Right forelimb (tissue), 1 donor: ENCODE measurements around the gene KRT2.
"Not testable (repeated sequence)": the region's sequence is repeated elsewhere in the genome, so short reads cannot be mapped to it uniquely, and the experiment has no call there.

Experiments
- DNase-seq: peaks from one replicate; pipeline ENCODE4 v3.0.0-alpha.2; 2018

The KRT2 gene

GRCh38 chr12:52684431-52684830 is 32.4 kb upstream of the KRT2 start:
- no peak for DNase-seq

GRCh38 chr12:52683575-52684300 is 31.7 kb upstream of the KRT2 start:
- DNase-seq, result no peak

DNA sequence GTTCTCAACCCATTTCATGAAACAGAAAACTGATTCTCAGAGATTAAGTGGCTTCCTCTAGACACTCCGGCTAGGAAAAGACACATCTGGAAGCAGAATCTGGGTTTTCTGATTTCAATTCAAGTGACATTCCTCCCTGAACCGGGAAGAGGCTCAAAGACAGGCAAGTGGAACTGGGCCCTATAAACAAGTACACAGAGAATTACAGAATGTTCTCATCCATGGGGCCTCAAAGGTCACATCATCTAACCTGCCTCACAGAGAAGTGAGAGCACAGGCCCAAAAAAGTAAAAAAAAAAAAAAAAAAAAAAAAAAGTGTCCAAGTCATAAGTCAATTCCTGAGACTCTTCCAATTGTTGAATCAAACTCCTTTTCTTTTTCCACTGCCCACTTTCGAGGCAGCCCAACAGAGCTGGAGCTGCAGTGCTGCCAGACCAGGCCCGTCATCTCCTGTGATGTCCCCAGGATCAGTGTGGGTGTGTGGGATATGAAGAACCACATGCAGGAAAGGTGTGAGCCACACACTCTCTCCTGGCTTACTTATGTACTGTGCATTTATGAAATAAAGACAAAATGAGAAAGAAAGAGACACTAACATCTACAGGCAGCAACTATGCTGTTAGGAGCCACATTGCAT is 31.0 kb upstream of the KRT2 start:
- no peak for DNase-seq

GRCh38 chr12:52682381-52682660 is 30.3 kb upstream of the KRT2 start:
- DNase-seq, result no peak

DNA sequence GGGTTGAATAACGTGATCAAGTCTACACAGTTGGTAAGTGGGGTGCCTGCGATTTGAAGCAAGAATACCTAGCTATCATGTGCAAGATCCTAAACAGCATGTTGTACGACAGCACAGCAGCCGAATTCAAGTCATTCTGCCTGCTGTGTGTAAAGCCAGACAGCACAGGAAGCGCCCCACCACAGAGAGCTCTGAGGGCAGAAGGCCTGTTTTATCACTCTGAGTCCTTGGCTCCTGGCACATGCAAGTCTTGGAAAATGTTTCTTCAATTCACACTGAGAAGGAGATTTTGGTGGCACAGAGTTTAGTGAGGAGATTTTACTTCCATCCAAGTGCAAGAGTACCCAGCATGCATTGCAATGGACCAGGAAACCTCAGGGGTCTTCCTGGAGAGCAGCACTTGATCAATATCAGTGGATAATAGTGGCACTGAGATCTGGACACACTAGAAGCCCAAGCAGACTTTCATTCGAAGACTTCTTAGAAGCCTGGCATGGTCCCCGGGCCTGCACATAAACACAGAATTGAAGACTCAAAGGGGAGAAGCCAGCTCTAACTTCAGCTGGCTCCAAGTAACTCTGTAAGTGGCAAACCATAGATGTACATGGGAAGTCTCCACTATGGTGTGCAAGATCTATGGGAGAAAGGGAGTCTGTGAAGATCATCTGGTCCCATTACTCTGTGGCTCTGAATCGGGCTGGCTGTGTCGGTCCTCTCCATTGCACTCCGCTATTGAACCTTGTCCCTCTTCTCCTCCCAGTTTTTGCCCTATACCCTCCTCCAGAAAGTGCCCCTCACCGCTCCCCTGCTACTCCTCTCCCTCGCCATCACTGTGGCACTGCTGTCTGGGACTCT is 29.7 kb upstream of the KRT2 start:
- DNase-seq, result no peak

GRCh38 chr12:52680363-52680762 is 28.4 kb upstream of the KRT2 start, which contains the start of gene KRT1:
TSS of gene KRT1 (minus strand) at chr12:52680407. CDS start at chr12:52680348, 59 bp downstream.
- no peak for DNase-seq

DNA sequence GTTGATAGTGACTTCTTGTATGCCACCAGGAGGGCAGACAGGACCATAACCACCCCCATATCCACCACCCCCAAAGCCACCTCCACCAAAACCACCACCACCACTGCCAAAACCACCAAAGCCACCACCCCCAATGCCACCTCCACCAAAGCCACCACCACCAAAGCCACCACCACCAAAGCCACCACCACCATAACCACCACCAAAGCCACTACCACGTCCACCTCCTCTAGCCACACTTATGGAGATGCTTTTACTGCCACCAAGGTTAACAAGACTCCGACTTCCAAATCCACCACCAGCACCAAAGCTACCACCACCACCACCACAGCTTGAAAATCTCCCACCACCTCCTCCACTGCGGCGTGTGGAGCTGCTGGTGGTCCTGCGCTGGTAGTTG is 27.9 kb upstream of the KRT2 start:
- no peak for DNase-seq

DNA sequence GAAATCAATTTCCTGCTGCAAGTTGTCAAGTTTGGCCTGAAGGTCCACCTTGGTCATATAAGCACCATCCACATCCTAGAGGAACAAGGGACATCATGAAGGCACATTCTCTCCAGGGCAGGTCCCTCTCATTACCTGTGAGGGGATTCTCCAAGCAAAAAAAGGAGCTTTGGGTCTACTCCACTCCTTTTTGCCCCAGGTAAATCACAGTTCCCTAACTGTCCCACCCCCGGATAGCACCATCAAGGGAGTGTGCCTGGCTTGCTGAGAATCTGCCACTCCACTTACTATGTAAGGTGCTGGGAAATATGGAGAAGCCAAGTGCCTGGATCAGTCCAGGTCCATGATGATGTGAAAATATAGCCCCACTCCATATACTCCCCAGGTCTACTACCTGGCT is 25.7 kb upstream of the KRT2 start:
- no peak for DNase-seq

DNA sequence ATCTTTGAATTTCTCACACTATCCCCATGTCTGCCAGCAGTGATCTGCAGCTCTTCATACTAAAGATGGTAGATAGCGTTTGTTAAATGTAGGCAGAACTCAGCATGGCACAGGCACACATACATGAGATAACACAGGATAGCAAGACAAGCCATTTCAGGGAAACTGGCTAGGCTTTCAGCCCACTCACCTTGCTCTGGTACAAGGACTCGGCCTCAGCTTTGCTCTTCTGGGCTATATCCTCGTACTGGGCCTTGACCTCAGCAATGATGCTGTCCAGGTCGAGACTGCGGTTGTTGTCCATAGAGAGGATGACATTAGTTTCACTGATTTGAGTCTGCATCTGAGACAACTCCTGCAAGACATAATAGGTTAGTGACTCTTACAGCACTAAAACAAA is 25.1 kb upstream of the KRT2 start:
- DNase-seq, result no peak

- no peak for DNase-seq
Observed at GRCh38 chr12:52676163-52676562, 24.2 kb upstream of the KRT2 start.

DNA sequence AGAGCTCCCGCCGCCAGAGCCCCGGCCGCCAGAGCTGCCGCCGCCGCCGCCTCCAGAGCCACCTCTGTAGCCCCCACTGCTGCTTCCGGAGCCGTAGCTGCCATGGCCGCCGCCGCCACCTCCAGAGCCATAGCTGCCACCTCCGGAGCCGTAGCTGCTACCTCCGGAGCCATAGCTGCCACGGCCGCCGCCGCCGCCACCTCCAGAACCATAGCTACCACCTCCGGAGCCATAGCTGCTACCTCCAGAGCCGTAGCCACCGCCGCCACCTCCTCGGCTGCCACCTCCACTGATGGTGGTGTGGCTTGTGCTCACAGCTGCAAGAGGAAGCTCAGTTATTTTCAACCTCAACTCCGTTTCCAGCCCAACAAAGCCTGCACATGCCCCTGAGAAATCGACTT is 23.3 kb upstream of the KRT2 start:
- no peak for DNase-seq

DNA sequence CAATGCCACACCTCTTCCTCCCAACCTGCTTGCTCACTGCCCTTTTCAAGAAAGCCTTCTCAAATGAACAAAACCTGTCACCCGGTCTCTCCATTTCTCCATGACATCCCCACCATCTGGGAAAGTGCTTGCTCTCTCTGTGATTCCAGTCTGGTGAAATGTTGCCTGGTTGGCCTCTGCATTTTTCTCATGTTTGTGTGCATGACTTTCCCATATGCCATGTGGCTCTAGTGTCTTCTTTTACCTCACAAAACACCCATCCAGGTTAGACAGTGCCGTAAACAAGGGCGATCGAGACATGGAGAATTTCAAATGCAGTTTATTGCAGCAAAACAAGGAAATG is 22.4 kb upstream of the KRT2 start:
- no peak for DNase-seq

DNA sequence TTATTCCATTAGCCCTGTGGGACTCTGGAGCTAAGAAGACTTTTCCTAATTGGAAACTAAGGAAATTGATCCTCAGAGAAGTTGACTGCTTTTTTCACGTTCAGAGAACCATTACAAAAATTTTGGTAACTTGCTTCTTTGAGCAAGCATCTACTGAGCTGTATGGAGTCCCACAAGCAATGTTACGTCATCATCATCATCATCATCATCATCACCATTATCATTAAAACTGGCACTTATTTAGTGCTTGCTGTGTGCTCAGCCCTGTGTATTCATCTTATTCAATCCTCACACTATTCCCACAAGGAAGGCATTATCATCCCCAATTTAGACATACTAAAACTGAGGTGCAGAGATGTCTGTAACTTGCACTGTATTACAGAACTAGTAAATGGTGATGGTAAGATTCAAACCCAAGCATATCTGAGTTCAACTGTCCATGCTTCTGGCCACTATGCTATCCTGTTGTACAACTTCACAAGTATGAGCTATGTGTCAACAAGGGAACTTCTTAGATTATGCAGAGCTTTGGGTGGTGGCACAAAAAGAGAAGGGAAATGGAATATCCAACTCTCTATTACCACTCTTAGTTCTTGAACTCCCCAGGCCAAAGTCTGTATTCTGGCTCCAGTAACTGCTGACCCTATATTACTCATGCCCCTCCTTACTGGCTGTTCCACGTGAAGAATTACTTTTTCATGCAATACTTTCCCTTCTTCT is 21.9 kb upstream of the KRT2 start:
- DNase-seq, result no peak

DNA sequence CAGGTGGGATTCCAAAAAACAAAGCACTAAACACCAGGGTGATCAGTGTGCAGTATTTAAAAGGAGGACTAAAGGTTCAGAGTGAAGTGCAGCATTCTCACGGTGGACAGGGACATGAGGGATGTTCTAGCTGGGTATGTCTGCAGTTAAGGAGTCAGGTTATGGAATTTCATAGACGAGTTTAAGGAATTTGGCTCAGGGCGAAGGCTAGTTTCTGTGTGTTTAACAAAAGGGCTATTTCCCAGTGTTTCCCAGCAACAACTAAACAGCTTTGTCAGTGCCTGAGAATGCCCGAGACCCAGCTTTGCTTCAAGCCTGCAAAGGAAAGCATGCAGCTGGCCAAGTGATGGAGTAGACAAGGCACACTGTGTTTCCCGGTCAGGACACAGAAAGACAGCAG is 21.2 kb upstream of the KRT2 start:
- no peak for DNase-seq

DNA sequence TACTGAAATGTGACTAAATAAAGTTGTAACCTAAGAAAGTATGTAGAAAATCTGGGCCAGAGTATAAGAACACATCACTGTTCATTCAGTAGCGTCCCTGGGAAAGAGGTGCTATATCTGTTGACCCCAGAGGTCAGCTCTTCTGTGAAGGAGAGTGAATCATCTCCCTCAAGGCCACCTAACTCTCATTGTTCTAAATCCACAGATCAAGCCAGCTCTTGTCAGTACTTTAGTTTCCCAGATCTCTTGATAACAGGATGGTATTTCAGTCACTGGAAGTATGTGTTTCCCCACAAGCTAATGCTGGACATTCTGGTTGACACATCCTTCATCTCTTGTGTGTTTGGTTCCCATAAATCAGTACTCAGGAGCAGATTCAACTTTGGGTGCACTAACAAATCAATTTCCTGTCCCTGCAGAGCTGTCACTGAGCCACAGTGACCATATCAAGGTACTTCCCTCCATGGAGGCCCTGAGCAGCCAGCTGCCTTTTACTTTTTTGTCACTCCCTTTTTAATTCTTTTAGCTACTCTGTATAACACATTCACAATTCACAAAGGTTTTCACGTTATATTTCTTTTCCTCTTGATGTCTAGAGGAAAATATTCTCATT is 20.4 kb upstream of the KRT2 start:
- no peak for DNase-seq

GRCh38 chr12:52670961-52671360 is 18.9 kb upstream of the KRT2 start:
- no peak for DNase-seq

DNA sequence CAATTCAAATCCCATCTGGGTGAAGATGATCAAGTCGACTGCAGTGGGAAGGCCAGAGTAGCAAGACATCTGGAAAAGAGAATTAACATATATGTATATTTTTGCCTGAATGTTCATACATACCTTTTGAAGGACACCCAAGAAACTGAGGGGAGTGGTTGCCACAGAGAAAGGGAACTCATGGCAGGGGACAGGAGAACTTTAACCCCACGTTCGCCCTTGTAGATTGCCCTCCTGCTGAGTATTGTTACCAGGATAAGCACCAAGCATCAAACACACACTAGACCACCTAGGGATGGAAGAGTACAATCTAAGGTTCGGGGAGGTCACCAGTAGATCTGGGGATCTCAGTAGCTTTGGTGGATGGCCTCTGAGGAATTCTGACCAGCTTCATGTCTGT is 18.5 kb upstream of the KRT2 start:
- DNase-seq, result no peak

- not testable (repeated sequence) for DNase-seq
Observed at GRCh38 chr12:52669941-52670340, 17.9 kb upstream of the KRT2 start.

DNA sequence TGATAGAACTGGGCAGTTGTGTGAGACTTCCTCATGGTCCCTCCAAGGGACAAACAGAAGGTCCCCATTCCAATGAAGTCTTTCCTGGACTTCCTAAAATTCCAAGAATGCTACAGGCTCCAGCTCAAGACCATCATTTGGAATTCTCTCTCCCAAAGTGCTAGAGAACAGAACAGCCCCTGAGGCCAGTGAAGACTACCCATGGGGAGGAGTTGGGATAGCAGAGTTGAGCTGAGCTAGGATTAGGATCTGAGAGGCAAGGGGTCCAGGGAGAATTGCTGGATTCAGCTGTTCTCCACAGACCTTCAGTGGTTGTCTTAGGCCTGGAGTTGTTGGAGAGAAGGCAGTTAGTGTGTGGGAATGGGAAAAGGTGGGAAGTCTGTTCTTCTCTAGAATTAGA is 17.4 kb upstream of the KRT2 start:
- DNase-seq, result no peak

- no peak for DNase-seq
Observed at GRCh38 chr12:52667931-52668330, 15.9 kb upstream of the KRT2 start.

- DNase-seq, result no peak
Observed at GRCh38 chr12:52667509-52667908, 15.5 kb upstream of the KRT2 start.

DNA sequence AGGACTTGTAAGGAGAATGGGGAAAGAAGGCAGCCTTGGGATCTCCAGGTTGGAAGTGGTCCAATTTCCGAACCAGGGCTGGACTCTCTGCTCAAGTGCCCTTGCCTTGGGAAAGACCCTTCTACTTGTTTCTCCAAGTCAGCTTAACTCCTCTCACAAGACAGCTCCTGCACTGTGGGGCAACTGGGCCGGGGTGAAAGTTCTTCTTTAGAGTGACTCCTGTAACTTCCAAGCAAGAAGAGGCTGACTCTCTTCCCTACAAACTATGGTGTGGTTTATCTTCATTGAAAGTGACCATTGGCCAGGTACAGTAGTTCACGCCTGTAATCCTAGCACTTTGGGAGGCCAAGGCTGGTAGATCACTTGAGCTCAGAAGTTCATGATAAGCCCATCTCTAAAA is 14.5 kb upstream of the KRT2 start:
- no peak for DNase-seq

DNA sequence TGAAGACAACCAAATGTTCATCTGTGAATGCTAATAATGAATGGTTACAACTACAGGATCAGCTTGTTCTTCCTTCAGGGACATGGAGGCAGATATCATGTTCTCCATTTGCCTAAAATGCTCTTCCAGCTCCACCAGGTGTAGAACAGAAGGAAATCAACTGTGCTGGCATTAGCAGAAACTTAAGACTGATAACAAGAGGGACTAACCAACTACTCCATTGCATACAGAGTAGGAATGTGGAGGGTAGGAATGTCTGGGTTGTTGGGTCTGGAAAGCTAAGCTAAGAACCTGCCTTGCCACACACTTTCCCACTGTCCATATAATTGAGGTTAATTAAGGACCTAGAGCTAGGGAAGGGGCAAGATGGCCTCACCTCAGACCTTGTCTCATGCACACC is 11.4 kb upstream of the KRT2 start:
- no peak for DNase-seq
